HUES64 (cell line): ENCODE measurements around the gene ARL2BP.

Source experiments
- H3K27ac ChIP-seq: 2 replicates; pipeline ENCODE4 v1.7.0; 2013; ENCODE audit warnings: low read depth, low read length, inconsistent platforms
- H3K27me3 ChIP-seq: 2 replicates; pipeline ENCODE4 v1.6.1; 2013; ENCODE audit warnings: mild to moderate bottlenecking, low read length; ENCODE audit not compliant: insufficient read depth
- H3K36me3 ChIP-seq: 2 replicates; pipeline ENCODE4 v1.6.1; 2013; ENCODE audit warnings: mild to moderate bottlenecking, low read length; ENCODE audit not compliant: insufficient read depth
- H3K4me1 ChIP-seq: 2 replicates; pipeline ENCODE4 v1.6.1; 2013; ENCODE audit warnings: mild to moderate bottlenecking, low read length, moderate library complexity; ENCODE audit not compliant: insufficient read depth
- H3K4me3 ChIP-seq: 2 replicates; pipeline ENCODE4 v1.5.1; 2013; ENCODE audit warnings: mild to moderate bottlenecking, low read length, moderate library complexity
- H3K9ac ChIP-seq: 2 replicates; pipeline ENCODE4 v1.6.1; 2013; ENCODE audit warnings: mild to moderate bottlenecking, low read depth, low read length
- H3K9me3 ChIP-seq: 2 replicates; pipeline ENCODE4 v1.6.1; 2013; ENCODE audit warnings: low read depth, low read length; ENCODE audit not compliant: insufficient read depth
- WGBS: fragments of 150-250, 120-280 bp; methylation state at CpG from one replicate; pipeline ENCODE4 v1.1.7; 2013; ENCODE audit warnings: missing lambda C conversion rate; 5-methylcytosine and 5-hydroxymethylcytosine counted together

The ARL2BP gene

DNA sequence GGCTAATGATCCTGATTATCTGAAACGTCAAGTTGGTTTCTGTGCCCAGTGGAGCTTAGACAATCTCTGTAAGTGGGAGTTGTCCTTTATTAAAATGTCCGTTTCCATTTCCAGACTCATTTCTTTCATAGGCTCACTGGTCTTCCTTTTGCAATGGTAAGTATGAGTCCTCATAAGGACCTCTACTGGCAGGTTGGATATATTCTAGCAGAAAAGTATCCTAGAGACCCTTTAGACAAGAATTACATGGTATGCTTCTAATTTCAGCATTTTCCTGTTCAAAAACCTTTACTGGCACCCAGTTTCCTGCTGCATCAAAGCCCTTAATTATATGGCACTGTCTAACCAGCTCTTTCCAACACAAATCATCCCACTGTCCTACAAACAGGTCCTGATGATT, 28.1 kb upstream of the ARL2BP start:
- H3K4me1 ChIP-seq: no peaks in the 10 kb centered on the region
- no peaks in the 10 kb centered on the region for H3K27me3 ChIP-seq
- 98% methylated on average over 2 of the region's 2 CpGs for WGBS
- H3K4me3 ChIP-seq: no peak overlapping the region
- no peak overlapping the region for H3K9ac ChIP-seq
- peaks cover 84% of the 10 kb centered on the region for H3K36me3 ChIP-seq
- no peak overlapping the region for H3K27ac ChIP-seq
- no peaks in the 10 kb centered on the region for H3K9me3 ChIP-seq

- Histone ChIP-seq H3K9ac (no peak overlapping the region), H3K27ac (no peak overlapping the region), H3K36me3 (peaks cover 78% of the 10 kb centered on the region), H3K4me1 (no peaks in the 10 kb centered on the region), H3K27me3 (no peaks in the 10 kb centered on the region), H3K4me3 (no peak overlapping the region), H3K9me3 (no peaks in the 10 kb centered on the region)
- 100% methylated on average over 1 of the region's 1 CpG for WGBS
Observed at GRCh38 chr16:57223057-57223456, 22.0 kb upstream of the ARL2BP start.

DNA sequence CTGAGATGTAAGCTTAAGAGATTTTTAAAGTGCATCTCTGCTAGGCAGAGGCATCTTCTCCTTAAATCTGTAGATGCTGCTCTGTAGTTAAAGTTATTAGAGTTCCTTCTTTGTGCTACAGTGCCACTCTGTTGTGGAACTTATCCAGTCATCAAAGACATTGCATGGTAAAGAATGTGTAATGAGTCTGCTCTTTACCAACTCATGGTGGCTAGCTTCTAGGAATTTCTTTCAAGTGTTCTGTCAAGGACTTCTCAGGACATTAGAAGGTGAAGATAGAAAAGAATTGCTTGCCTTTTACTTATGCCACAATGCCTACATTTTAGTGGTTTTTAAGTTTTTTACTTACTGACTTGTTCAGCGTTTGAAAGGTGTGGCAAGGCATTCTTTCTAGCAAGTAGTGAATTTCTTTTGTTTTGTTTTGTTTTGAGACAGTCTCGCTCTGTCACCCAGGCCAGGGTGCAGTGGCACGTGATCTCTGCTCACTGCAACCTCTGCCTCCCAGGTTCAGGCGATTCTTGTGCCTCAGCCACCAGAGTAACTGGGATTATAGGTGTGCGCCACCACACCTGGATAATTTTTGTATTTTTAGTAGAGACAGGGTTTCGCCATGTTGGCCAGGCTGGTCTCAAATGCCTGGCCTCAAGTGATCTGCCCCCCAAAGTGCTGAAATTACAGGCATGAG, 20.3 kb upstream of the ARL2BP start:
- Histone ChIP-seq H3K4me1 (no peaks in the 10 kb centered on the region), H3K9me3 (no peaks in the 10 kb centered on the region), H3K27me3 (no peaks in the 10 kb centered on the region), H3K9ac (no peak overlapping the region), H3K4me3 (no peak overlapping the region), H3K27ac (no peak overlapping the region), H3K36me3 (peaks cover 82% of the 10 kb centered on the region)
- WGBS: 94% methylated on average over 6 of the region's 6 CpGs

DNA sequence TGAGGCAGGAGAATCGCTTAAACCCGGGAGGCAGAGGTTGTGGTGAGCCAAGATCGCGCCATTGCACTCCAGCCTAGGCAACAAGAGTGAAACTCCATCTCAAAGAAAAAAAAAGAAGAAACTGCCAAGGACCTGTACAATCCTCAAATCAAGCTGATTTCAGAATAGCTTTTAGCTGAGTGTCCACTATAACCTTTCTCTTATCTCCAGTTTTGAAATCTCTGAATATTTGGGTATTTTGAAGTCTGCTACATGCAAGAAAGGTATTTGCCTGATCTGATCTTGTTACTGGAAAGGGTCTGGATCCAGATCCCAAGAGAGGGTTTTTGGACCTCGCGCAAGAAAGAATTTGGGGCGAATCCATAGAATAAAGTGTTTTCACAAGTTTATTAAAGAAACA, 19.1 kb upstream of the ARL2BP start:
- Histone ChIP-seq H3K36me3 (peaks cover 88% of the 10 kb centered on the region), H3K4me1 (no peaks in the 10 kb centered on the region), H3K27me3 (no peaks in the 10 kb centered on the region), H3K9ac (no peak overlapping the region), H3K27ac (no peak overlapping the region), H3K9me3 (no peaks in the 10 kb centered on the region), H3K4me3 (no peak overlapping the region)
- 92% methylated on average over 7 of the region's 7 CpGs for WGBS

- H3K36me3 ChIP-seq: peaks cover 88% of the 10 kb centered on the region
- H3K4me3 ChIP-seq: no peak overlapping the region
- H3K27me3 ChIP-seq: no peaks in the 10 kb centered on the region
- H3K27ac ChIP-seq: no peak overlapping the region
- 98% methylated on average over 4 of the region's 4 CpGs for WGBS
- H3K4me1 ChIP-seq: no peaks in the 10 kb centered on the region
- H3K9ac ChIP-seq: no peak overlapping the region
- no peaks in the 10 kb centered on the region for H3K9me3 ChIP-seq
Observed at GRCh38 chr16:57226701-57227621, 18.1 kb upstream of the ARL2BP start.

DNA sequence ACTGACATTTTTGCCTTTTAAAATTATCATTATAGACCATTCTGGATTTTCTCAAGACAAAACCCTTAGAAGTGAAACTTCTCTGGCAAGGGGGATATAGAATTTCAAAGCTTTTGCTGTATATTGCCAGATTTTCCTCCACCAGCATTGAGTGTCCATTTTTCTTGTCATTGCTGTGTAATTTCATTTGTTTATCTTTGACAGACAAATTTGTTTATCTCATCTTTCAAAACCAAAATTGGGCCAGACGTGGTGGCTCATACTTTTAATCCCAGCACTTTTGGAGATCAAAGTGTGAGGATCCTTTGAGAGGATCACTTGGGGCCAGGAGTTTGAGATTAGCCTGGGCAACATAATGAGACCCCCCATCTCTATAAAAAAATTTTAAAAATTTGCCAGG, 16.0 kb upstream of the ARL2BP start:
- no peaks in the 10 kb centered on the region for H3K9me3 ChIP-seq
- peaks cover 90% of the 10 kb centered on the region for H3K36me3 ChIP-seq
- 90% methylated on average over 1 of the region's 1 CpG for WGBS
- no peaks in the 10 kb centered on the region for H3K4me1 ChIP-seq
- no peaks in the 10 kb centered on the region for H3K27me3 ChIP-seq
- no peak overlapping the region for H3K27ac ChIP-seq
- no peak overlapping the region for H3K9ac ChIP-seq
- H3K4me3 ChIP-seq: no peak overlapping the region

GRCh38 chr16:57231821-57232350, 13.2 kb upstream of the ARL2BP start:
- no peak overlapping the region for H3K27ac ChIP-seq

DNA sequence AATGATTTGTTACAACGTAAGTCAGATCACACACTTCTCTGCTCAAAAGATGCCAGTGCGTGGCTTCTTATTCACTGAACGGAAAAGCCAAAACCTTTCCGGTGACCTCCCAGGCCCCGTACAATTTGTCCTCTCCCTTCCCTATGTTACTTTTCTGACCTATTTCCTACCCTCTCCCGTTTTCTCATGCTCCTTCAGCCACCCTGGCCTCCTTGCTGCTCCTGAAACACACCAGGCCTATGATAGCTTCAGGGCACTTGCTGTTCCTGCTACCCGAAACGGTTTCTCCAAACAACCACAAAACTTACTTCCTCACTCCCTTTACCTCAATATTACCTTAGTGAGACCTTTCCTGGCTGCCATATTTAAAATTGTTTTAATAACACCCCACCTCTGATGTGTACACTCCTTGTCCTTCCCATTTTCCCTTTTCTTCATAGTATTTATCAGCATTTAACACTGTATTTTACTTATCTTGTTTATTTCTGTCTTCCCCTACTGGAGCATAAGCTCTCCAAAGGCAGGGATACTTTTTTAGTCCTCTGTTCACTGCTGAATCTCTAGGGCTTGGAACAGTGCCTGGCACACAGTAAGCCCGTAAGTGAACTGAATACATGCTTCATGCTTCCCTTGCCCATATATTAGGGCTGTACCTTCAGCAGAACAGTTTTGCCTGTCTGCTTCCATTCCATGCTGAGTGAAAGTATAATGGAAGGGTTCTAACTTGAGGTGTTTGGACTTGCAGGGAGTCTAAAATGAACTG, 10.9 kb upstream of the ARL2BP start:
- 94% methylated on average over 9 of the region's 9 CpGs for WGBS
- no peaks in the 10 kb centered on the region; the same call in 1 of the 2 replicates for H3K4me1 ChIP-seq
- no peaks in the 10 kb centered on the region for H3K27me3 ChIP-seq
- no peak overlapping the region for H3K4me3 ChIP-seq
- no peaks in the 10 kb centered on the region for H3K9me3 ChIP-seq
- H3K9ac ChIP-seq: no peak overlapping the region
- peaks cover 92% of the 10 kb centered on the region for H3K36me3 ChIP-seq
- no peak overlapping the region for H3K27ac ChIP-seq

More at GRCh38 chr16:57231821-57232350, 13.2 kb upstream of the ARL2BP start:
- no peaks in the 10 kb centered on the region for H3K27me3 ChIP-seq
- no peak overlapping the region for H3K9ac ChIP-seq
- no peaks in the 10 kb centered on the region for H3K9me3 ChIP-seq
- peaks cover 97% of the 10 kb centered on the region for H3K36me3 ChIP-seq
- H3K4me3 ChIP-seq: no peak overlapping the region
- no peaks in the 10 kb centered on the region; the same call in 1 of the 2 replicates for H3K4me1 ChIP-seq
- 92% methylated on average over 3 of the region's 3 CpGs for WGBS

DNA sequence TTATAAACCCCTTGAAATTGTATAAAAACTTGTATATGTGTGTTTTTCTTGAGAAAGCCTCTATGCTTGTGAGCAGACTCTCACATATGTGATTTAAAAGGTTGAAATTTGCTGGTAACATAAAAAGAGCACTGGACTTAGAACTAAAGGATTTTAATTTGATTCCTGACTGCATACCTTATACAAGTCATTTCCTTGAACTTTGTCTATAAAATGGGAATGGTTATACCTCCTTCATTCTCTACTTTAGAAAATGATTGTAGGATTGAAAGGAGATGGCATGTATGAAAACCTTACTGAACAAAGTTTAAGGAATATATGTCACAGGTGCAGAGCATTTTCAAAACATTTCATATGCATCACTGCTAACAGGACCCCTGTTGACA, 10.4 kb upstream of the ARL2BP start:
- Histone ChIP-seq H3K4me1 (no peaks in the 10 kb centered on the region; the same call in 1 of the 2 replicates), H3K9ac (no peak overlapping the region), H3K4me3 (no peak overlapping the region), H3K36me3 (peaks cover 95% of the 10 kb centered on the region), H3K27me3 (no peaks in the 10 kb centered on the region), H3K27ac (no peak overlapping the region), H3K9me3 (no peaks in the 10 kb centered on the region)

- H3K36me3 ChIP-seq: peaks cover 94% of the 10 kb centered on the region
- no peak overlapping the region for H3K9ac ChIP-seq
- no peak overlapping the region for H3K27ac ChIP-seq
- no peaks in the 10 kb centered on the region for H3K27me3 ChIP-seq
- no peaks in the 10 kb centered on the region for H3K9me3 ChIP-seq
- H3K4me1 ChIP-seq: no peaks in the 10 kb centered on the region; the same call in 1 of the 2 replicates
- no peak overlapping the region for H3K4me3 ChIP-seq
- 87% methylated on average over 7 of the region's 8 CpGs for WGBS
Observed at GRCh38 chr16:57235128-57236021, 9.7 kb upstream of the ARL2BP start.
